ENCODE measurements around the gene GIT2.
"Not testable (repeated sequence)": the region's sequence is repeated elsewhere in the genome, so short reads cannot be mapped to it uniquely, and the experiment has no call there.

Gene GIT2

DNA sequence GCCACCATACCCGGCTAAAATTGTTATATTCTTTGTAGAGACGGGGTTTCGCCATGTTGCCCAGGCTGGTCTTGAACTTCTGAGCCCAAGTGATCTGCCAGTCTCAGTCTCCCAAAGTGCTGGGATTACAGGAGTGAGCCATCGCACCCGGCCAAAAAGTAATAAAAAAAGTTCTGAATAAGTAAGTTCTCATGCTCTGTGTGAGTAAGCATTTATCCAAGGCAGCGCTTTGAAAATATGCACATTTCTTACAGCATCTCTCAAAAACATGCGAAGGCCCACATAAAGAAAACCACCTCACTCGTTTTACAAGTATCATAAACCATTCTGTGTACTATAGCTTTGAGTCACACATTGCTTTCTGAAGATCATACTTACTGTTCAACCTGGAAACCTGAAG lies 8.6 kb downstream of the GIT2 start (continued):
- TF ChIP-seq, protein P1, sequence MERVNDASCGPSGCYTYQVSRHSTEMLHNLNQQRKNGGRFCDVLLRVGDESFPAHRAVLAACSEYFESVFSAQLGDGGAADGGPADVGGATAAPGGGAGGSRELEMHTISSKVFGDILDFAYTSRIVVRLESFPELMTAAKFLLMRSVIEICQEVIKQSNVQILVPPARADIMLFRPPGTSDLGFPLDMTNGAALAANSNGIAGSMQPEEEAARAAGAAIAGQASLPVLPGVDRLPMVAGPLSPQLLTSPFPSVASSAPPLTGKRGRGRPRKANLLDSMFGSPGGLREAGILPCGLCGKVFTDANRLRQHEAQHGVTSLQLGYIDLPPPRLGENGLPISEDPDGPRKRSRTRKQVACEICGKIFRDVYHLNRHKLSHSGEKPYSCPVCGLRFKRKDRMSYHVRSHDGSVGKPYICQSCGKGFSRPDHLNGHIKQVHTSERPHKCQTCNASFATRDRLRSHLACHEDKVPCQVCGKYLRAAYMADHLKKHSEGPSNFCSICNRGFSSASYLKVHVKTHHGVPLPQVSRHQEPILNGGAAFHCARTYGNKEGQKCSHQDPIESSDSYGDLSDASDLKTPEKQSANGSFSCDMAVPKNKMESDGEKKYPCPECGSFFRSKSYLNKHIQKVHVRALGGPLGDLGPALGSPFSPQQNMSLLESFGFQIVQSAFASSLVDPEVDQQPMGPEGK (CRISPR knock-in tag; IDR thresholded peaks at IDR 0.05; ENCODE audit: borderline replicate concordance), result no peak
- no peak for TF ChIP-seq ZNF8 (CRISPR knock-in tag; IDR thresholded peaks at IDR 0.05)

DNA sequence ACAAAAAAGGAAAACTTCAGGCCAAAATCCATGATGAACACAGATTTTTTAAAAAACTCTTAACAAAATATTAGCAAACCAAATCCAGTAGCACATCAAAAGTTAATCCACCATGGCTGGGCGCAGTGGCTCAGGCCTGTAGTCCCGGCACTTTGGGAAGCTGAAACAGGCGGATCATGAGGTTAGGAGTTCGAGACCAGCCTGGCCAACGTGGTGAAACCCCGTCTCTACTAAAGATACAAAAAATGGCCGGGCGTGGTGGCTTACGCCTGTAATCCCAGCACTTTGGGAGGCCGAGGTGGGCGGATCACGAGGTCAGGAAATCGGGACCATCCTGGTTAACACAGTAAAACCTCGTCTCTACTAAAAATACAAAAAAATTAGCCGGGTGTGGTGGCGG lies 9.9 kb downstream of the GIT2 start:
- ATAC-seq, result not testable (repeated sequence)

DNA sequence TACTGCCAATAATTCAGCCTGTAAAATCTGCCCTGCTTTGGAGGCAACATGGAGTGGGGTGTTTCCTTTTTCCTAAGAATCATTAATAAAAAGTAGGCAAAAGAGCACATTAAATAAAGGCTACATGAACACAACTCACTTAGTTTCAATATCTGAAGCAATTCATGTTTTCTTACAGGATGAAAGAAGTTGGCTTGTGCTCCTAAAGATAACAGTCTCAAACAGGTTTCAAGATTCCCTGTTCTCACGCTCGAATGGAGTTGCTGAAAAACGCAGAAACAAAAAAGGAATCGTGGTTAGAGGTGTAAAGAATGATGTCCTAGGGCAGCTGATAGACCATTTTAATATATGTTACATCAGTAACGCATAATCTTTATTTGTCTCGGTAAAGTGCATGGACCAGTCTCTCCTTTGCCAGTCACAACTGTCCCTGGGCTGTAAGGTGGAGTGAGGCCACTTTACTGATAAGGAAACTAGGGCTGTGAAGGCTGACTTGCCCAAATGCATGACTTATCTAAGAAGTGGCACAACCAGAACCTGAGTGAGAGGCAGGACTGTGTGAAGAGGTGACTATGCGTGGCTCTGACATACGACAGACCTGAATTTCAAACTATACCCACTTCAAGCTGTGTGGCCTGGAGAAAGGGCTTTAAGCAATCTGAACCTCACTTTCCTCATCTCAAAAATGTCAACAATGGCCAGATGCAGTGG lies 12.6 kb downstream of the GIT2 start:
- no peak for TF ChIP-seq OSR1 (CRISPR knock-in tag; IDR thresholded peaks at IDR 0.05)
- TF ChIP-seq GLIS3 (CRISPR knock-in tag; IDR thresholded peaks at IDR 0.05), result no peak
- no peak for TF ChIP-seq TOX (CRISPR knock-in tag; IDR thresholded peaks at IDR 0.05; ENCODE audit: borderline replicate concordance)
- TF ChIP-seq, protein P2, sequence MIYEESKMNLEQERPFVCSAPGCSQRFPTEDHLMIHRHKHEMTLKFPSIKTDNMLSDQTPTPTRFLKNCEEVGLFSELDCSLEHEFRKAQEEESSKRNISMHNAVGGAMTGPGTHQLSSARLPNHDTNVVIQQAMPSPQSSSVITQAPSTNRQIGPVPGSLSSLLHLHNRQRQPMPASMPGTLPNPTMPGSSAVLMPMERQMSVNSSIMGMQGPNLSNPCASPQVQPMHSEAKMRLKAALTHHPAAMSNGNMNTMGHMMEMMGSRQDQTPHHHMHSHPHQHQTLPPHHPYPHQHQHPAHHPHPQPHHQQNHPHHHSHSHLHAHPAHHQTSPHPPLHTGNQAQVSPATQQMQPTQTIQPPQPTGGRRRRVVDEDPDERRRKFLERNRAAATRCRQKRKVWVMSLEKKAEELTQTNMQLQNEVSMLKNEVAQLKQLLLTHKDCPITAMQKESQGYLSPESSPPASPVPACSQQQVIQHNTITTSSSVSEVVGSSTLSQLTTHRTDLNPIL (CRISPR knock-in tag; IDR thresholded peaks at IDR 0.05; ENCODE audit: low read depth), result no peak
- no peak for TF ChIP-seq RARB (CRISPR knock-in tag; IDR thresholded peaks at IDR 0.05)
- TF ChIP-seq, protein P3, sequence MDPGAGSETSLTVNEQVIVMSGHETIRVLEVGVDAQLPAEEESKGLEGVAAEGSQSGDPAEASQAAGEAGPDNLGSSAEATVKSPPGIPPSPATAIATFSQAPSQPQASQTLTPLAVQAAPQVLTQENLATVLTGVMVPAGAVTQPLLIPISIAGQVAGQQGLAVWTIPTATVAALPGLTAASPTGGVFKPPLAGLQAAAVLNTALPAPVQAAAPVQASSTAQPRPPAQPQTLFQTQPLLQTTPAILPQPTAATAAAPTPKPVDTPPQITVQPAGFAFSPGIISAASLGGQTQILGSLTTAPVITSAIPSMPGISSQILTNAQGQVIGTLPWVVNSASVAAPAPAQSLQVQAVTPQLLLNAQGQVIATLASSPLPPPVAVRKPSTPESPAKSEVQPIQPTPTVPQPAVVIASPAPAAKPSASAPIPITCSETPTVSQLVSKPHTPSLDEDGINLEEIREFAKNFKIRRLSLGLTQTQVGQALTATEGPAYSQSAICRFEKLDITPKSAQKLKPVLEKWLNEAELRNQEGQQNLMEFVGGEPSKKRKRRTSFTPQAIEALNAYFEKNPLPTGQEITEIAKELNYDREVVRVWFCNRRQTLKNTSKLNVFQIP (CRISPR knock-in tag; IDR thresholded peaks at IDR 0.05; ENCODE audit: borderline replicate concordance, low read depth), result no peak
- TF ChIP-seq ZNF8 (CRISPR knock-in tag; IDR thresholded peaks at IDR 0.05), result no peak
- TF ChIP-seq ZNF565 (CRISPR knock-in tag; conservative IDR thresholded peaks at IDR 0.05; ENCODE audit: low read depth), result no peak
- TF ChIP-seq, protein P4, sequence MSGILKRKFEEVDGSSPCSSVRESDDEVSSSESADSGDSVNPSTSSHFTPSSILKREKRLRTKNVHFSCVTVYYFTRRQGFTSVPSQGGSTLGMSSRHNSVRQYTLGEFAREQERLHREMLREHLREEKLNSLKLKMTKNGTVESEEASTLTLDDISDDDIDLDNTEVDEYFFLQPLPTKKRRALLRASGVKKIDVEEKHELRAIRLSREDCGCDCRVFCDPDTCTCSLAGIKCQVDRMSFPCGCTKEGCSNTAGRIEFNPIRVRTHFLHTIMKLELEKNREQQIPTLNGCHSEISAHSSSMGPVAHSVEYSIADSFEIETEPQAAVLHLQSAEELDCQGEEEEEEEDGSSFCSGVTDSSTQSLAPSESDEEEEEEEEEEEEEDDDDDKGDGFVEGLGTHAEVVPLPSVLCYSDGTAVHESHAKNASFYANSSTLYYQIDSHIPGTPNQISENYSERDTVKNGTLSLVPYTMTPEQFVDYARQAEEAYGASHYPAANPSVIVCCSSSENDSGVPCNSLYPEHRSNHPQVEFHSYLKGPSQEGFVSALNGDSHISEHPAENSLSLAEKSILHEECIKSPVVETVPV (CRISPR knock-in tag; IDR thresholded peaks at IDR 0.05), result no peak
- TF ChIP-seq, protein P5, sequence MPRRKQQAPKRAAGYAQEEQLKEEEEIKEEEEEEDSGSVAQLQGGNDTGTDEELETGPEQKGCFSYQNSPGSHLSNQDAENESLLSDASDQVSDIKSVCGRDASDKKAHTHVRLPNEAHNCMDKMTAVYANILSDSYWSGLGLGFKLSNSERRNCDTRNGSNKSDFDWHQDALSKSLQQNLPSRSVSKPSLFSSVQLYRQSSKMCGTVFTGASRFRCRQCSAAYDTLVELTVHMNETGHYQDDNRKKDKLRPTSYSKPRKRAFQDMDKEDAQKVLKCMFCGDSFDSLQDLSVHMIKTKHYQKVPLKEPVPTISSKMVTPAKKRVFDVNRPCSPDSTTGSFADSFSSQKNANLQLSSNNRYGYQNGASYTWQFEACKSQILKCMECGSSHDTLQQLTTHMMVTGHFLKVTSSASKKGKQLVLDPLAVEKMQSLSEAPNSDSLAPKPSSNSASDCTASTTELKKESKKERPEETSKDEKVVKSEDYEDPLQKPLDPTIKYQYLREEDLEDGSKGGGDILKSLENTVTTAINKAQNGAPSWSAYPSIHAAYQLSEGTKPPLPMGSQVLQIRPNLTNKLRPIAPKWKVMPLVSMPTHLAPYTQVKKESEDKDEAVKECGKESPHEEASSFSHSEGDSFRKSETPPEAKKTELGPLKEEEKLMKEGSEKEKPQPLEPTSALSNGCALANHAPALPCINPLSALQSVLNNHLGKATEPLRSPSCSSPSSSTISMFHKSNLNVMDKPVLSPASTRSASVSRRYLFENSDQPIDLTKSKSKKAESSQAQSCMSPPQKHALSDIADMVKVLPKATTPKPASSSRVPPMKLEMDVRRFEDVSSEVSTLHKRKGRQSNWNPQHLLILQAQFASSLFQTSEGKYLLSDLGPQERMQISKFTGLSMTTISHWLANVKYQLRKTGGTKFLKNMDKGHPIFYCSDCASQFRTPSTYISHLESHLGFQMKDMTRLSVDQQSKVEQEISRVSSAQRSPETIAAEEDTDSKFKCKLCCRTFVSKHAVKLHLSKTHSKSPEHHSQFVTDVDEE (CRISPR knock-in tag; IDR thresholded peaks at IDR 0.05), result no peak
- TF ChIP-seq BACH2 (CRISPR knock-in tag; IDR thresholded peaks at IDR 0.05; ENCODE audit: borderline replicate concordance), result no peak
- TF ChIP-seq CSDC2 (CRISPR knock-in tag; IDR thresholded peaks at IDR 0.05), result no peak

DNA sequence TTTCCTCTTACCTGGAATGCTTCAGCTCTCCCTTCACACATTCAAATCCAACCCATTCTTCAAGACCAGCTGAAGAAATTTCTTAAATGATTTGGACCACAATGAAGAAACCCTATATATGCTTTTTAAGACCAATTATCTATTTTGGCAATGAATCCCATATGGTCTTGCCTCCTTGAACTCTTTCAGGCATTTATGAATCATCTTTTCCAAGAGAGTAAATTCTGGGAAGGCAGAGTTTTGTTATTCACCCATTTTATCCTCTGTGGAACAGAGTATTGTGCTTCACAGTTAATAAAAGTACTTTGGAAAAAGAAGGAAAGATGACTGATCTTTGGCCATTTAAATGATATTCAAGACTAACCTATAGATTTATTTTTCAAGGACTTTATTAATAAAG lies 14.0 kb downstream of the GIT2 start:
- no peak for TF ChIP-seq ISL1 (CRISPR knock-in tag; IDR thresholded peaks at IDR 0.05)
- TF ChIP-seq, protein P3 (CRISPR knock-in tag; IDR thresholded peaks at IDR 0.05; ENCODE audit: borderline replicate concordance, low read depth), result no peak
- no peak for TF ChIP-seq ZC3H10 (CRISPR knock-in tag; IDR thresholded peaks at IDR 0.05)
- TF ChIP-seq RARB (CRISPR knock-in tag; IDR thresholded peaks at IDR 0.05), result no peak
- no peak for TF ChIP-seq ZFP3 (CRISPR knock-in tag; IDR thresholded peaks at IDR 0.05)
- TF ChIP-seq ZFP30 (CRISPR knock-in tag; IDR thresholded peaks at IDR 0.05), result no peak
- no peak for TF ChIP-seq GLIS3 (CRISPR knock-in tag; IDR thresholded peaks at IDR 0.05)
- no peak for TF ChIP-seq ZNF8 (CRISPR knock-in tag; IDR thresholded peaks at IDR 0.05)
- TF ChIP-seq, protein P4 (CRISPR knock-in tag; IDR thresholded peaks at IDR 0.05), result no peak
- TF ChIP-seq OSR1 (CRISPR knock-in tag; IDR thresholded peaks at IDR 0.05), result no peak
- TF ChIP-seq ZNF70 (CRISPR knock-in tag; IDR thresholded peaks at IDR 0.05), result no peak
- ATAC-seq, result no peak; the same call in 2 of the 3 replicates

More for the DNA sequence above, 12.6 kb downstream of the GIT2 start:
- no peak for ATAC-seq

Data from SK-N-SH treated with all-trans-retinoic acid at 6 μM for 48 hours (cell line).